Renal cortical epithelial cell (primary cell): ENCODE results near the gene USP21. TPM values are rescaled to one million over a fixed set of nuclear protein-coding genes. Genes with fewer than 3 reads are reported as not detected.
"Not testable (repeated sequence)": the region's sequence is repeated elsewhere in the genome, so short reads cannot be mapped to it uniquely, and the experiment has no call there.

Experiments used
- DNase-seq: peaks from one replicate; pipeline ENCODE4 v3.0.0-alpha.2; 2011; ENCODE audit warnings: low read depth
- total RNA-seq: library from RNA; depleted of rRNA; stranded (reverse); fragments of >200 nt; gene quantifications from 2 replicates; pipeline ENCODE4 v1.2.3, GENCODE V29; 2014

USP21 gene, protein sequence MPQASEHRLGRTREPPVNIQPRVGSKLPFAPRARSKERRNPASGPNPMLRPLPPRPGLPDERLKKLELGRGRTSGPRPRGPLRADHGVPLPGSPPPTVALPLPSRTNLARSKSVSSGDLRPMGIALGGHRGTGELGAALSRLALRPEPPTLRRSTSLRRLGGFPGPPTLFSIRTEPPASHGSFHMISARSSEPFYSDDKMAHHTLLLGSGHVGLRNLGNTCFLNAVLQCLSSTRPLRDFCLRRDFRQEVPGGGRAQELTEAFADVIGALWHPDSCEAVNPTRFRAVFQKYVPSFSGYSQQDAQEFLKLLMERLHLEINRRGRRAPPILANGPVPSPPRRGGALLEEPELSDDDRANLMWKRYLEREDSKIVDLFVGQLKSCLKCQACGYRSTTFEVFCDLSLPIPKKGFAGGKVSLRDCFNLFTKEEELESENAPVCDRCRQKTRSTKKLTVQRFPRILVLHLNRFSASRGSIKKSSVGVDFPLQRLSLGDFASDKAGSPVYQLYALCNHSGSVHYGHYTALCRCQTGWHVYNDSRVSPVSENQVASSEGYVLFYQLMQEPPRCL
- 1.7 and 16.2 TPM in 2 replicates for total RNA-seq

DNA sequence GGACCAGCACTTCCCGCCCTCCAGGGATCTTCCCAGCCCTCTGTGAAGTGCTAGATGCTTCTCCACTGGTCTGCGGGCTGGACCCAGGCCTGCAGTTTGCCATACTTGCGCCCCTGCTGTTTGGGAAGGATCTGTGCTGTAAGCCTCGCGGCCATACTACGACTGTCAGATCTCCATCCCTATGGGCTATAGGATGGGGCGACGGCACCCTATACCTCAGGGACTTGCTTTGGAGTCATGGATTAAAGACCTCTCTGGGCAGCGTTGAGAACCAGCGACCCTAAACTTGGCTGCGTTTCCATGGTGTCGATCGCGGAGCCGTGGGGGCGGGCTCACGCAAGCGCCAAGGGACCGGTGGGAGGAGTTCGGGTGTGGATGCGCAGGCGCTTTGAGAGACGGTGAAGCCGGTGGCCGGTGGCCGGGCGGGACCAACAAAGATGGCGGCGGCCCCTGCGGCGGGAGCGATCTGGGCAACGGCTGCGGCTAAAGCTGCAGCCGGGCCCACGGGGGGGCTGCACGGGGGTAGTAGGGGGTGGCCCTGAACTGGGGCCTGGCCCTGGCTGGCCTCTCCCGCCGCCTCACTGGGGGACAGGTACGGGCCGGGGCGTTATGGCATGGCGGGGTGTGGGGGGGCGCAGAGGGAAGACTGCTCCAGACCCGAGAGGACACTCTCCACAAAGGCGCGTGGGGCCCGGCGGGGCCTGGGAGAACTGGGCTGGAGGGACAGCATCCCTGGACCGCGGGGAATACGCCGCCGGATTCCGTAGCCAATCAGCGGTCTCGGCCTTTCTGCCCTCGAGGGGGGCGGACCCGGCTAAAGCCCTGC lies at the start of gene USP21:
Gene USP21 (plus strand): TSS at position 414 of the 826 bp plus-strand sequence. CDS start 1,141 bp downstream, outside the sequence.
- peak; percentile 69 for DNase-seq

DNA sequence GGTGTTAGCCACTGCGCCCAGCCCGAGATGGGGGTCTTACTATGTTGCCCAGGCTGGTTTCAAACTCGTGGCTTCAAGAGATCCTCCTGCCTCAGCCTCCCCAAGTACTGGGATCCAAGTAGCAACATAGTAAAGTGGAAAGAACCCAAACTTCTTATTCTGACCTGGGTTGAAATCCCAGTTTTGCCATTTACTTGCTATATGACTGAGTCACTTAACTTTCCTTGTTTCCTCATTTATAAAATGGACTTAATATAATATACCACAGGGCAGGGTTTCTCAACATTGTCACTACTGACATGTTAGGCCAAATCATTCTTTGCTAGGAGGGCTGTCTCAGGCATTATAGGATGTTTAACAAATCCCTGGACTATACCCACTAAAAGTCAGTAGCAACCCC lies 48.2 kb upstream of the USP21 start:
- no peak for DNase-seq

DNA sequence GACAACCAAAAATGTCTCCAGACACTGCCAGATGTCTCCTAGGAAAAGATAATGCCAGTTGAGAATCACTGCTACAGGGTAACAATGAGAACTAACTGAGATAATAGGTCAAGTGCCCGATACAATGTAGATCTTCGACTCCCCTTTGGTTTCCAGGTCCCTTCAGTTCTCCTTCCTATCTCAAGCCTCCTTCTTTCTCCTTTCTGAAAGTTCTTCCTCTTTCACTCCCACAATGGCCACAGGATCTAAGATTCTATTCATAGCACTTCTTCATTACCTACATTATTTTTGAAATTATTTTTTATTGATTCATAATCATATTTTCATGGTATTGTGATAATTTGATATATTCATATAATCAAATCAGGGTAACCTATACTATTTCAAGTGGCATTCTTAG lies 47.8 kb upstream of the USP21 start:
- no peak for DNase-seq

DNA sequence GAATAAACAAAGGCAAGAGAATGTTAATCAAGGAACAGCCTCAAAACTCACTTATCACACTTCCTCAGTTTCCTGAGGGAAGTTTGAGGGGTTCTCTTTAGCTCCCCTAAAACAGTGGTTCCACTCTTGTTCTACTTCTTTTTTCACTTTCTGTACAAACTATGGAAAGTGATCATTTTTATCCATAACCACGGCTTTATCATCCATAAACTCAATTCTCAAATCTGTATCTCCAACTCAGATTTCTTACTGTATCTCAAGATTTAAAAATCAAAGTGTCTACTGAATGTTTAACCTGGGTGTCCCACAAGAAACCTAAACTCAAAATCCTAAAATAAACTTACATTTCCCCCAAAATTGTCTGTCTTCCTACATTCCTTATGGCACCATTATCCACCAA lies 45.4 kb upstream of the USP21 start:
- DNase-seq: no peak

DNA sequence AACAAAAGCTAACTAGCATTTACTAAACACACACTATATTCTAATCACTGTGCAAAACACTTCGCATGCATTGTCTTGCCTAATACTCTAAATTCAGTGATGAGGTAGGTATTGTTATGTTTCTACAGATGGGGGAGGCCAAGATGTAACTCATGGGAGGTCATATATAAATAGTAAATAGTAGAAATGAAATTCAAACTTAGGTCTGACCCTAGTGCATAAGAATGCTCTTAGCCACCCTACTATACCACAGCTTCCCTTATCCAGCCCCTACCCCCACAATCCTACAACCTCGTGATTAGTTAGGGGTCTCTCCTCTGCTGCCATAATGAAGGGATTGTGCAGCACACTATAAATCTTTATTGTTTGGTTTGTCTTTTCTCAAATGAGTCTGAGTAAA lies 44.7 kb upstream of the USP21 start:
- DNase-seq: no peak

DNA sequence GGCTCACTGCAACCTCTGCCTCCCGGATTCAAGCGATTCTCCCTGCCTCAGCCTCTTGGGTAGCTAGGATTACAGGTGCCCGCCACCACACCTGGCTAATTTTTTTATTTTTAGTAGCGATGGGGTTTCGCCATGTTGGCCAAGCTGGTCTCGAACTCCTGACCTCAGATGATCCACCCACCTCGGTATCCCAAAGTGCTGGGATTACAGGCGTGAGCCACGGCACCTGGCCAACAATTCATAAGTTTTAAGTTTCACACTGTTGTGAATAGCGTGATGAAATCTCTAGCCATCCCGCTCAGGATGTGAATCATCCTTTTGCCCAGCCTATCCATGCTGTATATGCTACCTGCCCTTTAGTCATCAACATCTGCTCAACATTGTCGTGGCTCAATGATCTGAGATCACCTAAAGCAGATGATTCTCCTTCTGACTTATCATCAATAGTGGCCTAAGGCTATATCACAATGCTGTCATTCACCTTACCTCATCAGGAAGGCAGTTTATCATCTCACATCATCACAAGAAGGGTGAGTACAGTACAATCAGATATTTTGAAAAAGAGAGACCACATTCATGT lies 44.1 kb upstream of the USP21 start:
- DNase-seq: peak; percentile 94

DNA sequence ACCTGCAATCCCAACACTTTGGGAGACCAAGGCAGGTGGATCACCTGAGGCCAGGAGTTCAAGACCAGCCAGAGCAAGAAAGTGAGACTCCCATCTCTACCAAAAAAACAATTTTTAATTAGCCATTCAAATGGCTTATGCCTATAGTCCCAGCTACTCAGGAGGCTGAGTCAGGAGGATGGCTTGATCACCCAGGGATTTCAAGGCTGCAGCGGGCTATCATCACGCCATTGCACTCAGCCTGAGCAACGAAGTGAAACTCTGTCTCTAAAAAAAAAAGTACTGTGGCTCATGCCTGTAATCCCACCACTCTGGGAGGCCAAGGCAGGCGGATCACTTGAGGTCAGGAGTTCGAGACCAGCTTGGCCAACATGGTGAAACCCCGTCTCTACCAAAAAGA lies 43.3 kb upstream of the USP21 start:
- not testable (repeated sequence) for DNase-seq

DNA sequence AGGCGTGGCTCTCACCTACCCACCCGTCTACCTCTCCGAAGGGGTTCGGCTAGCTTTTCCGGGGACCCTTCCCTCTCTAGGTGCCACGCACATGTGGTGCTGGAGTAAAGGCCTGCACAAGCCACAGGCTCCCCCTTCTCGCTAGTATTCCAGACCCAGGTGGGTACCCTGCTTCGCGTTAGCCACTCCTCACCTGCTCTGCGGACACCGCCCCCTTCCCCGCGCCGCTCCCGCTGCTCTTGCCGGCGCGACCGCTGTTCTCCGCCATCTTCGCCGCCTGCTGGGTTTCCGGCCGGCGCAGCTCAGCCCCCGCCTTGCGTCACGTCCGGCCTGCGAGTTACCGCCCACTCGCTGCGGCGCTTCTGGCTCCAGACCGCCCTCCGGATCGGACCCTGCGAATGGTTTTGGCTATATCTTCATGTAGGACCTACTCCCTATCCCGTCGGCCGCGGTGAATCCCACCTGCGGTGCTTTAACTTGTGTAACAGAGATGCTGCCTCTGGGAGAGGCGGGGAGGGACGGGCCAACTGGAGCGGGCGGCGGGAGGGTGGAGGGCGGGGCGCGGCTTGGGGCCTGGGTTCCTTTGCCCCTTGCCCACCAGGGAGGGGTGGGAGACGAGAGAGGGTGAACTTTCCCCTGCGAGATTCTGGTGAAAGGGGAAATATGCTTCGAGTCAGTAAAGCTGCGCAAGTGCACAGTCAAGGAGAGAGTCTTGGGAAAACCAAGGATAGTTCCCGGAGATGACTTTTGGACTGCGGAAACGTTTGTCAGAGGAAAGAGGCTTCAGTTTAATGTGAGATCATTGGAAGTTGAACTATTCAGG lies 41.3 kb upstream of the USP21 start, which contains the start of the genes NIT1 and PFDN2:
Gene NIT1 (plus strand): TSS at position 347 of the 823 bp plus-strand sequence. CDS start 72 bp downstream, at position 419.
Gene PFDN2 (minus strand): TSS at position 279 of the 823 bp plus-strand sequence. CDS start 11 bp downstream, at position 268.
- DNase-seq: peak; percentile 62

DNA sequence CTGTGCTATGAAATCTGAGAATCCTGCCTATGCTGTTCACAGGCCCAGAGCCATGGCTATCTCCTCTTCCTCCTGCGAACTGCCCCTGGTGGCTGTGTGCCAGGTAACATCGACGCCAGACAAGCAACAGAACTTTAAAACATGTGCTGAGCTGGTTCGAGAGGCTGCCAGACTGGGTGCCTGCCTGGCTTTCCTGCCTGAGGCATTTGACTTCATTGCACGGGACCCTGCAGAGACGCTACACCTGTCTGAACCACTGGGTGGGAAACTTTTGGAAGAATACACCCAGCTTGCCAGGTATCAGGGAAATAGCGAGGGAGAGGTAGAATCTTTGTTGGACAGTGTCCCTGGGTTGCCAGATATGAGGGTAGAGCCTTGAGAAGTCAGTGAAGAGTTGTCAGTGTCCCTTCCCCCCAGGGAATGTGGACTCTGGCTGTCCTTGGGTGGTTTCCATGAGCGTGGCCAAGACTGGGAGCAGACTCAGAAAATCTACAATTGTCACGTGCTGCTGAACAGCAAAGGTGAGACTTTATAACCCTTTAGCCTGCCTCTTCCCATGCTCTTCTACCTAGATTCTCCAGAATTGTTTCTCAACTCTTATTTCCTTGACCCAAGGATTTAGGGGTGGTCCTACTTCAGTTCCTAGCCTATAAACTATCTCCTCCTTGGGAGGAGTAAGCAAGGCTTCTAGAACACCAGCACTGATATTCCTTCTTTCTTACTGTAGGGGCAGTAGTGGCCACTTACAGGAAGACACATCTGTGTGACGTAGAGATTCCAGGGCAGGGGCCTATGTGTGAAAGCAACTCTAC lies 40.0 kb upstream of the USP21 start:
- DNase-seq: peak; percentile 88

DNA sequence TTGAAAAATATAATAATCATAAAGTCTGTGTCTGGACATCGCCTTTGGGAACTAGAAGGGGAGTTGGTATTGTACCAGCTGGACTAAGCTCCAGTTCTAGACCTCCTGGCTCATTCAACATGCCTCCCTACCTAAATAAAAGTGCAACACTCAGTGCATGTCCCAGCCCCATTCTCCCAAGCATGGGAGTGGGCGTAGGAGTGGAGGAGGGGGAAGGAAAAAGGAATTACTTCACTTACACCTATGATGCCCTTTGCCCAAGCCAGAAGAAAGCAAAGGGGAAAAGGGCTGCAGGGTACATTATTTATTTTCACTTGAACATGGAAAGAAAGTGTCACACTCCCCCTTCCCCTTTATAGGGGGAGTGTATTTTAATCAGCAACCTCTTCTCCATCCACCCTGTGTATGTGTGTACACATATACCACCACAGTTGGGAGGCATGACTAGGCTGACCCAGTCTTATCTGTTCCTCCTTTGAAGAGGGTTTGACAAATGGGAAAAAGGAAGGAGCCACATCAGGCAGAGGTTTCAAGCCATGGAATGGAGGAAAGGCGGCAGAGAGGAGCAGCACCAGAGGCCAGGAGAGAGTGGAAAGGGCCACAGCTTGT lies 38.2 kb upstream of the USP21 start:
- DNase-seq: no peak

DNA sequence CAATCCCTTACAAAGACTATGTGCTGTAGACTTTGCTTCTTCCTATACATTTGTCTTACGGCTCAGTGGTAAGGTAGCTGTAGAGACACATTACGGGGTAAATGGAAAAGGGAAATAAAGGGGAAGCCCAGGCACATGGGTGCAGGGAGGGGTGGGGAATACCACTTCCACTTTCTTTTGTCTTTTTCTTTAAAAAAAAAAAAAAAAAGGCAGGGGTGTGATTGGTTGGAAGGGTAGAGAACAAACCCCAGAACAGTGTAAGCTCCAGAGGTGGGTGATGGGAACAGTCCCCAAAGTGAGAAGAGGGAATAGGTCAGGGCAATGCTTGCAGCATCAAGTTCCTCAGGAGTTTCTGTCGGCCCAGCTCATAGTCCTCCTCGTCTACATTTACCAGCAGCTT lies 37.5 kb upstream of the USP21 start:
- DNase-seq: no peak

DNA sequence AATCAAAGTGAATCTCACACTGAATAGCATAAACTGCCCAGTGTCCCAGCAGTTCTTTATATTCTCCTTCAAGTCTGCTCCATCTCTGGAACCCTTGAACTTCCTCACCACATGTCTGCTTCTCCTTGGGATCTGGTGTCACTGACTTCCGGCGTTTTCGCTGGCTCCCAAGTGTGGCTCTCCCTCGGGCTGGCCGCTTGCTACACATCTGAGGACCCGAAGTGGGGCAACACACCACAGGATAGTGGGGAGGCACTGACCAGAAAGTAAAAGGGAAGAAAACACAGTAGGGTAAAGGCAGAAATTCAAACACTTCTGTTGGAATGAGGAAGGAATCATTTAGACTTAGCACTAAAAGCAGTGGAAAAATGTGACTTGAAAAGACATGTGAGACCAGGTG lies 36.3 kb upstream of the USP21 start:
- no peak for DNase-seq

DNA sequence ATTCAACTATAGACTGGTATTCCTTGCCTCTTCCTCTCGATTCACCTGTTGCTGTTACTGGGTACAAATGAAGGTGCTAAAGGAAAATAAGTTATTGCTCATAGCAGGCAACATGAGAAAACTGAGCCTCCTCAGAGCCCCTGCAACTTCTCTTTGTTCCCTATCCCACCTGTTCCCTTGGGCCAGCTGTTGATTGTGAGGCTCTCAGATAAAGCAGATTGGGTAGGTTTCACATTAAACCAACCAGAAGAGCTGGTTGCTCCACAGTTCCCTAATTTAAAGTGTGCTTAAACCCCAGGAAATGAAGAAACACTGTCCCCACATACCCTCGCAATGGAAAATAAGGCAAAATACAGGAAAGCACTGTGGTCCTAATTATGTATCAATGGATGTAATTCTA lies 31.7 kb upstream of the USP21 start:
- no peak for DNase-seq

DNA sequence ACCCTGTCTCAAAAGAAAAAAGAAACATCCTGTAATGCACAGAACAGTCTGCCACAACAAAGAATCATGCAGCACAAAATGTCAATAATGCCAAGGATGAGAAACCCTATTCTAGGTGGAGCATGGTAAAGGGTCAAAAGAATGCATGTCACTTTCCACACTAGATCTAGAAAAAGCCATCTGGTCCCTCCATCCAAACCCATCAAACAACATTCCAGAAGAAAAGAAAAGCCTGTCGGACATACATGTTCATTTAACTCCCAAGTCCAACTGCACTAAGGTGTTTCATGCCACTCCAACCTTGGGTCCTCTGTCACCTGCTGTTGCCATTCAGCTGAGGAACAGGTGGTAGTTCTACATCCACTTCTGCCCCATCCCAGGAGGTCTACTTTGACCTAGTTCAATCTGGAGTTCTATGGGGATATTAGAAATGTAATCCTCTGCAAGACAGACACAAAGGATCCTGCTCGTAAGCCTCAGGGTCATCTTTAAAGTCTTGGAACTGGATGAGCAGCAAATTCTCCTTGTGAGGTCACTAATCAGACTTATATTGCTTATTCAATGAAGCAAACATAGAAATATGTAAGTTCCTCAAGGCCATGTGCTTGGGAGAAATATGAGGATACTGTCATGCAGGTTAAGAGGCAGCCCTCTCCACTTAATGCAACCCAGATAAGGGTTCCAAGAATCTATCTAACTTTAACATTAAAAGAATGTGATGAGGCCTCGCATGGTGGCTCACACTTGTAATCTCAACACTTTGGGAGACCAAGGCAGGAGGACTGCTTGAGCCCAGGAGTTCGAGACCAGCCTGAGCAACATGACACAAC lies 30.5 kb upstream of the USP21 start:
- DNase-seq: no peak

DNA sequence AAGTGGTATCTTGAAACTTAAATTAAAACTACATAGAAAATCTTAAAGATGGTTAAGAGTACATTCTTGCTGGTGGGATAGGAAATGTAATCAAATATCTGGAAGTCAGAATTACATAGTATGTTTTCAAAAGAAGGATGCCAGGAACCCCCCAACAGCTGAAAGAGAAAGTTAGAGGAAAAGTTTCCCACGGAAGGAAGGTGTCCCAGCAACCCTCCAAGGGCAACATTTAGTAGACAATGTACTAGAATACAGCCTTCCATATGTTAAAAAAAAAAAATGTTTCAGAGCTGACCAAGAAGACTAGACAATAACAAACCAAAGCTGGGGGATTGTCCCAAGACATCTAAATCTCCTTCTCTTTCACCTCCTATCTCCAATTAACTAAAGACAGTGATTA lies 29.0 kb upstream of the USP21 start:
- DNase-seq: no peak

DNA sequence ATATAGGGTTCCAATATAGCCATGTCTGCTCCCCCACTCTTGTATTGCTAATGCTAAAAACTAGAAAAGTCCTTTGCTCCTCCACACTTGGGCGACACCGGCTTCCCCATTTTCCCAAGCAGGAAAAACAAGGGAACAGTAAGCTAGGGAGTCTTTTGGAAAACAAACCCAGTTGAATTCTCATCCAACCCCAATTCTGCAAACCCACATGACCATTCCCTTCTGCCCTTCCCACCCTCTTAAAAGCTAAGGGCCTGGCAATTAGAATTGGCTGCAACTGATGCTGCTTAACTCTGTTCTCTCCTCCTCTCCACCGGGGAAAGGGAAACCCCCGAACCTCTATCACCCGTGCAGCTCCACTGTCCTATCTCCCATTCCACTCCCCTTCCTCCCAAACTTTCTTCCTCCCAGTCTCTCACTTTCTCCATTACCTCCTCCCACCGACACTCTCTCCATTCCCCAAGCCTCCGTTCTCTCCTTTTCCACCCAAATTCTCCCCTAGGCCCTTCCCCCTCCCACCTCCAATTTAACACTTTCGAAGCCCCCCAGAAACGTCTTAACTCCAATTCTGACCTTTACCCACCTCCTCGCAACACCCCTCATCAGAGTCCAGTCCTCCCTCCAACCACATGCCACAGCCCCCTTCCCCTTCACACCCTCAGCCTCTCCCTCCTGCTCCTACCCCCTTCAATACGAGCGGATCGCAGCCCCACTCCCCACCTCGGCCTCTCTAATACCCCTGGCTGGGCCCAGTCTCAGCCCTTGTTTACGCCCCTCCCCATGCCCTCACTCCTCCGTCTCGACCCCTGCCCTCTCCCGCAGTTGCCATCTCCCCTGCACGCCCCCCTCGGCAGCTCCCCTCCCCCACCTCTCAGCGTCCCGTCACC lies 27.5 kb upstream of the USP21 start:
- no peak for DNase-seq

DNA sequence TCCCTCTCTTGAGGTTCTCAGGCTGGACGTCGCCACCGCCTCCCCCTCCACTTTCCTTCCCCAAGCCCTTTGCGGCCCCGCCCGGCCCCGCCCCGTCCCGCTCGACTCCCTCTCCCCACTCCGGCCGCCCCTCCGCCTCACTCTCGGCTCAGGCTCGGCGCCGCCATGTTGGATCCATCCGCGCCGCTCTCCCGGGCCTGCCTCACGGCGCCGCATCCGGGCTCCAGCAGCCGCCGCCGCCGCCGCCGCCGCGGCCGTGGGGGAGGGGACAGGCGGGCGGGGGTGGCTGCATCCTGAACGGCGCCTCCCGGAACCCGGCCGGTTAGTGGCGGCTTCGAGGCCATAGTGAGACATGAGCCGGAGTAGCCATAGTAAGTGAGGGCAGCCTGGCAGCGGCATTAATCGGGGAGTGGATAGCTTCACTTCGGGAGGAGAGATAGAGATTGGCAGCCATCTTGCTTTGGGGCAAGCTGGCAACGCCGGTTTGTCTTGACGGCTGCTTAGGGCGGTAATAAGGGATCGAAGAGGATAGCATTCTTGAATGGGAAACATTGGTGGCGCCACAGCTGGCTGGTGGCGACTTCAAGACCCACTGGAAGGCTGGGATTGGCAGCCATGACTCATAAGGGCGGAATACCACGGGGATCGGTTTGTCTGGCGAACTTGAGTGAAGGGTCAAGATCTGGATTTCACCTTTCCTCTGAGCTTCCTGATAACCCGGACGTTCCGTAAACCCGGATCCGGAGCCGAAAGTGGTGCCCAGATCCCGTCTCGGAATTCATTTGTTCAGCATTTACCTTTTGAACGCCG lies 26.7 kb upstream of the USP21 start, which contains the start of gene DEDD:
Gene DEDD (minus strand): TSS at position 258 of the 810 bp plus-strand sequence. CDS start 8,205 bp downstream, outside the sequence.
- DNase-seq: peak; percentile 95
